Measurements from ENCODE around the gene CTNNA2. TPM values are rescaled to one million over a fixed set of nuclear protein-coding genes. Genes with fewer than 3 reads are reported as not detected.
"Not testable (repeated sequence)": the region's sequence is repeated elsewhere in the genome, so short reads cannot be mapped to it uniquely, and the experiment has no call there.

The CTNNA2 gene
- total RNA-seq, 1 donor from 2014 or later = 3.5 TPM

- no peaks in the 10 kb centered on the region for H3K36me3 ChIP-seq (ENCODE audit: control insufficient read depth, insufficient read depth, low read length)
- H3K27me3 ChIP-seq (ENCODE audit: control insufficient read depth, insufficient read depth, low read length) = no peaks in the 10 kb centered on the region
- no peak for TF ChIP-seq CTCF (IDR thresholded peaks at IDR 0.05; ENCODE audit: insufficient read depth, low read length, poor library complexity, severe bottlenecking)
- no peak for DNase-seq (ENCODE audit: low read depth)
- H3K4me3 ChIP-seq (ENCODE audit: low read depth, low read length) = no peak overlapping the region
Measured at GRCh38 chr2:80075719-80076118, 562.9 kb downstream of the CTNNA2 start.

- no peaks in the 10 kb centered on the region for H3K36me3 ChIP-seq (ENCODE audit: control insufficient read depth, insufficient read depth, low read length)
- TF ChIP-seq CTCF (IDR thresholded peaks at IDR 0.05; ENCODE audit: insufficient read depth, low read length, poor library complexity, severe bottlenecking) = no peak
- no peak for DNase-seq (ENCODE audit: low read depth)
- no peak overlapping the region for H3K4me3 ChIP-seq (ENCODE audit: low read depth, low read length)
- no peaks in the 10 kb centered on the region for H3K27me3 ChIP-seq (ENCODE audit: control insufficient read depth, insufficient read depth, low read length)
Measured at GRCh38 chr2:80078290-80079036, 565.6 kb downstream of the CTNNA2 start.

- no peak for TF ChIP-seq CTCF (IDR thresholded peaks at IDR 0.05; ENCODE audit: insufficient read depth, low read length, poor library complexity, severe bottlenecking)
- Histone ChIP-seq H3K36me3 (ENCODE audit: control insufficient read depth, insufficient read depth, low read length) (no peaks in the 10 kb centered on the region), H3K27me3 (ENCODE audit: control insufficient read depth, insufficient read depth, low read length) (no peaks in the 10 kb centered on the region), H3K4me3 (ENCODE audit: low read depth, low read length) (no peak overlapping the region)
- DNase-seq (ENCODE audit: low read depth) = no peak
Measured at GRCh38 chr2:80080957-80081356, 568.1 kb downstream of the CTNNA2 start.

GRCh38 chr2:80086831-80087230 lies 574.0 kb downstream of the CTNNA2 start:
- no peak overlapping the region for H3K4me3 ChIP-seq (ENCODE audit: low read depth, low read length)
- TF ChIP-seq CTCF (IDR thresholded peaks at IDR 0.05; ENCODE audit: insufficient read depth, low read length, poor library complexity, severe bottlenecking) = no peak
- H3K27me3 ChIP-seq (ENCODE audit: control insufficient read depth, insufficient read depth, low read length) = no peaks in the 10 kb centered on the region
- DNase-seq (ENCODE audit: low read depth) = no peak
- no peaks in the 10 kb centered on the region for H3K36me3 ChIP-seq (ENCODE audit: control insufficient read depth, insufficient read depth, low read length)

GRCh38 chr2:80091237-80091636 lies 578.4 kb downstream of the CTNNA2 start:
- Histone ChIP-seq H3K4me3 (ENCODE audit: low read depth, low read length) (no peak overlapping the region), H3K36me3 (ENCODE audit: control insufficient read depth, insufficient read depth, low read length) (no peaks in the 10 kb centered on the region), H3K27me3 (ENCODE audit: control insufficient read depth, insufficient read depth, low read length) (no peaks in the 10 kb centered on the region)
- no peak for DNase-seq (ENCODE audit: low read depth)
- TF ChIP-seq CTCF (IDR thresholded peaks at IDR 0.05; ENCODE audit: insufficient read depth, low read length, poor library complexity, severe bottlenecking) = no peak

GRCh38 chr2:80092474-80092873 lies 579.6 kb downstream of the CTNNA2 start:
- no peak for TF ChIP-seq CTCF (IDR thresholded peaks at IDR 0.05; ENCODE audit: insufficient read depth, low read length, poor library complexity, severe bottlenecking)
- no peak overlapping the region for H3K4me3 ChIP-seq (ENCODE audit: low read depth, low read length)
- DNase-seq (ENCODE audit: low read depth) = no peak
- no peaks in the 10 kb centered on the region for H3K36me3 ChIP-seq (ENCODE audit: control insufficient read depth, insufficient read depth, low read length)
- no peaks in the 10 kb centered on the region for H3K27me3 ChIP-seq (ENCODE audit: control insufficient read depth, insufficient read depth, low read length)

- DNase-seq (ENCODE audit: low read depth); H3K27me3 ChIP-seq (ENCODE audit: control insufficient read depth, insufficient read depth, low read length); H3K36me3 ChIP-seq (ENCODE audit: control insufficient read depth, insufficient read depth, low read length): not testable (repeated sequence)
Measured at GRCh38 chr2:80098503-80098902, 585.7 kb downstream of the CTNNA2 start.

More at GRCh38 chr2:80098503-80098902, 585.7 kb downstream of the CTNNA2 start:
- not testable (repeated sequence) for H3K4me3 ChIP-seq (ENCODE audit: low read depth, low read length)
